OCI-LY3 (cell line): ENCODE data around the gene CLDND2.

ENCODE experiments used
- EZH2phosphoT487 ChIP-seq: fragments of 200-600 bp; shearing (Covaris generic); IDR thresholded peaks from 2 replicates; pipeline ENCODE4 v1.6.1; 2018; ENCODE audit warnings: antibody characterized with exemption, mixed run types, low read depth
- TF ChIP-seq, protein P1 (sequence below): fragments of 200-600, 300-600 bp; sonication (generic); IDR thresholded peaks from 2 replicates; pipeline ENCODE4 v1.5.1; 2014; ENCODE audit warnings: antibody characterized with exemption, low read length, low read depth

DNA sequence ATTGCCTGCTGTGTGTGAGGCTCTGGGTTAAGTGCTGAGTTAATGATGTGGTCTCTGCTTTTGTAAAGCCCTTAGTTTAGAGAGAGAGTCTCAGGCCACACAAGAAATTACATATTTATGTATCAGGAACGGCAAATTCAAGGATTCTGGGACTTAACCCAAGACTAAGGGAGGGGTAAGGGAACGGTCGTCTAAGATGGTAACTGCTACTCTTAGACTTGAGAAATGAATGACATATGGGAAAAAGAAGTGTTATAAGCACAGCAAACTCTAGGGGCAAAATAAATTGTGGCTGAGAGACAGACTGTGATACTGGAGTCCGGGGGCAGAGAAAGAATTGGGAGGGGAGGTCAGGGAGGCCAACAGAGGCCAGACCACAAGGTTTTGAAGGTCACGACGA, 37.1 kb downstream of the CLDND2 start:
- TF ChIP-seq, protein P1, sequence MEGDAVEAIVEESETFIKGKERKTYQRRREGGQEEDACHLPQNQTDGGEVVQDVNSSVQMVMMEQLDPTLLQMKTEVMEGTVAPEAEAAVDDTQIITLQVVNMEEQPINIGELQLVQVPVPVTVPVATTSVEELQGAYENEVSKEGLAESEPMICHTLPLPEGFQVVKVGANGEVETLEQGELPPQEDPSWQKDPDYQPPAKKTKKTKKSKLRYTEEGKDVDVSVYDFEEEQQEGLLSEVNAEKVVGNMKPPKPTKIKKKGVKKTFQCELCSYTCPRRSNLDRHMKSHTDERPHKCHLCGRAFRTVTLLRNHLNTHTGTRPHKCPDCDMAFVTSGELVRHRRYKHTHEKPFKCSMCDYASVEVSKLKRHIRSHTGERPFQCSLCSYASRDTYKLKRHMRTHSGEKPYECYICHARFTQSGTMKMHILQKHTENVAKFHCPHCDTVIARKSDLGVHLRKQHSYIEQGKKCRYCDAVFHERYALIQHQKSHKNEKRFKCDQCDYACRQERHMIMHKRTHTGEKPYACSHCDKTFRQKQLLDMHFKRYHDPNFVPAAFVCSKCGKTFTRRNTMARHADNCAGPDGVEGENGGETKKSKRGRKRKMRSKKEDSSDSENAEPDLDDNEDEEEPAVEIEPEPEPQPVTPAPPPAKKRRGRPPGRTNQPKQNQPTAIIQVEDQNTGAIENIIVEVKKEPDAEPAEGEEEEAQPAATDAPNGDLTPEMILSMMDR = no peak
- TF ChIP-seq EZH2phosphoT487 = no peak
